Fibroblast of pulmonary artery (primary cell): ENCODE measurements around the gene NFE2L2.

ENCODE experiments used
- DNase-seq: peaks from one replicate; pipeline ENCODE4 v3.0.0-alpha.2; 2010; ENCODE audit warnings: low read depth
- H3K4me3 ChIP-seq: replicated peaks from 2 replicates; pipeline ENCODE4 v1.5.1; 2011; ENCODE audit warnings: low read depth, mild to moderate bottlenecking, control low read depth, low read length, moderate library complexity
- CTCF ChIP-seq: IDR thresholded peaks from 2 replicates; pipeline ENCODE4 v1.5.1; 2011; ENCODE audit warnings: mild to moderate bottlenecking, control low read depth, low read length, inconsistent platforms; ENCODE audit errors: missing control alignments

The NFE2L2 gene

GRCh38 chr2:177237932-177238331 is 26.6 kb downstream of the NFE2L2 start:
- no peak for DNase-seq
- TF ChIP-seq CTCF, result no peak
- H3K4me3 ChIP-seq, result no peak overlapping the region

- no peak for DNase-seq
- no peak for TF ChIP-seq CTCF
- H3K4me3 ChIP-seq, result no peak overlapping the region
Measured at GRCh38 chr2:177235855-177236437, 28.6 kb downstream of the NFE2L2 start.

- no peak for DNase-seq
- TF ChIP-seq CTCF, result no peak
- H3K4me3 ChIP-seq, result no peak overlapping the region
Measured at GRCh38 chr2:177234267-177234666, 30.3 kb downstream of the NFE2L2 start.

- no peak for TF ChIP-seq CTCF
- no peak for DNase-seq
- H3K4me3 ChIP-seq, result no peak overlapping the region
Measured at GRCh38 chr2:177232098-177232704, 32.3 kb downstream of the NFE2L2 start.

GRCh38 chr2:177231270-177231669 is 33.3 kb downstream of the NFE2L2 start:
- H3K4me3 ChIP-seq, result no peak overlapping the region
- TF ChIP-seq CTCF, result no peak
- DNase-seq, result no peak

- no peak for TF ChIP-seq CTCF
- DNase-seq, result no peak
- H3K4me3 ChIP-seq, result no peak overlapping the region
Measured at GRCh38 chr2:177229442-177230242, 34.9 kb downstream of the NFE2L2 start.
